ENCODE results near the gene AADACL2. TPM values are rescaled to one million over a fixed set of nuclear protein-coding genes. Genes with fewer than 3 reads are reported as not detected.

AADACL2 gene
- total and polyA plus RNA-seq, 2 experiments from 2014 or later: not detected

DNA sequence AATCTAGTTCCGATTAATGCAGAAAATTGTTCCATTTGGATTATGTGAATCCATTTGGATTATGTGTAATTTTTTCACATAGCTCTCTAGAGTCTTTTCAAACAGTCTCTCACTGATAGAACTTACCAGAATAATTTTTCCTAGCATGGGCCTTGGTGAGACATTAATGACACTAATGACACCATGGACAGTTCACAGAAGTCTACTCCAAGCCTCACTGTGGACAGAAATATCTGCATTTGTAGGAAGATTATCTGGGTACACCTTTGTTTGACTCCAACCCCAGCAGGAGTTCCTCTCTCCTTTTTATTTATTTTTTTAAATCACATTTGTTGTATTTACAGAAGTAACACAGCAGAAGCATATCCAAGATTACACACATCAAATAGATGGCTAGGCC is 27.9 kb downstream of the AADACL2 start:
- no peak for TF ChIP-seq EZH2 (IDR thresholded peaks at IDR 0.05; ENCODE audit: low read depth, unreplicated experiment)
- TF ChIP-seq, protein P1, sequence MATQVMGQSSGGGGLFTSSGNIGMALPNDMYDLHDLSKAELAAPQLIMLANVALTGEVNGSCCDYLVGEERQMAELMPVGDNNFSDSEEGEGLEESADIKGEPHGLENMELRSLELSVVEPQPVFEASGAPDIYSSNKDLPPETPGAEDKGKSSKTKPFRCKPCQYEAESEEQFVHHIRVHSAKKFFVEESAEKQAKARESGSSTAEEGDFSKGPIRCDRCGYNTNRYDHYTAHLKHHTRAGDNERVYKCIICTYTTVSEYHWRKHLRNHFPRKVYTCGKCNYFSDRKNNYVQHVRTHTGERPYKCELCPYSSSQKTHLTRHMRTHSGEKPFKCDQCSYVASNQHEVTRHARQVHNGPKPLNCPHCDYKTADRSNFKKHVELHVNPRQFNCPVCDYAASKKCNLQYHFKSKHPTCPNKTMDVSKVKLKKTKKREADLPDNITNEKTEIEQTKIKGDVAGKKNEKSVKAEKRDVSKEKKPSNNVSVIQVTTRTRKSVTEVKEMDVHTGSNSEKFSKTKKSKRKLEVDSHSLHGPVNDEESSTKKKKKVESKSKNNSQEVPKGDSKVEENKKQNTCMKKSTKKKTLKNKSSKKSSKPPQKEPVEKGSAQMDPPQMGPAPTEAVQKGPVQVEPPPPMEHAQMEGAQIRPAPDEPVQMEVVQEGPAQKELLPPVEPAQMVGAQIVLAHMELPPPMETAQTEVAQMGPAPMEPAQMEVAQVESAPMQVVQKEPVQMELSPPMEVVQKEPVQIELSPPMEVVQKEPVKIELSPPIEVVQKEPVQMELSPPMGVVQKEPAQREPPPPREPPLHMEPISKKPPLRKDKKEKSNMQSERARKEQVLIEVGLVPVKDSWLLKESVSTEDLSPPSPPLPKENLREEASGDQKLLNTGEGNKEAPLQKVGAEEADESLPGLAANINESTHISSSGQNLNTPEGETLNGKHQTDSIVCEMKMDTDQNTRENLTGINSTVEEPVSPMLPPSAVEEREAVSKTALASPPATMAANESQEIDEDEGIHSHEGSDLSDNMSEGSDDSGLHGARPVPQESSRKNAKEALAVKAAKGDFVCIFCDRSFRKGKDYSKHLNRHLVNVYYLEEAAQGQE (IDR thresholded peaks at IDR 0.05; ENCODE audit: unreplicated experiment): no peak
- TF ChIP-seq, protein P2, sequence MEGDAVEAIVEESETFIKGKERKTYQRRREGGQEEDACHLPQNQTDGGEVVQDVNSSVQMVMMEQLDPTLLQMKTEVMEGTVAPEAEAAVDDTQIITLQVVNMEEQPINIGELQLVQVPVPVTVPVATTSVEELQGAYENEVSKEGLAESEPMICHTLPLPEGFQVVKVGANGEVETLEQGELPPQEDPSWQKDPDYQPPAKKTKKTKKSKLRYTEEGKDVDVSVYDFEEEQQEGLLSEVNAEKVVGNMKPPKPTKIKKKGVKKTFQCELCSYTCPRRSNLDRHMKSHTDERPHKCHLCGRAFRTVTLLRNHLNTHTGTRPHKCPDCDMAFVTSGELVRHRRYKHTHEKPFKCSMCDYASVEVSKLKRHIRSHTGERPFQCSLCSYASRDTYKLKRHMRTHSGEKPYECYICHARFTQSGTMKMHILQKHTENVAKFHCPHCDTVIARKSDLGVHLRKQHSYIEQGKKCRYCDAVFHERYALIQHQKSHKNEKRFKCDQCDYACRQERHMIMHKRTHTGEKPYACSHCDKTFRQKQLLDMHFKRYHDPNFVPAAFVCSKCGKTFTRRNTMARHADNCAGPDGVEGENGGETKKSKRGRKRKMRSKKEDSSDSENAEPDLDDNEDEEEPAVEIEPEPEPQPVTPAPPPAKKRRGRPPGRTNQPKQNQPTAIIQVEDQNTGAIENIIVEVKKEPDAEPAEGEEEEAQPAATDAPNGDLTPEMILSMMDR (conservative IDR thresholded peaks at IDR 0.05; ENCODE audit: low read depth in 2 of 2): no peak
- TF ChIP-seq, protein P3, sequence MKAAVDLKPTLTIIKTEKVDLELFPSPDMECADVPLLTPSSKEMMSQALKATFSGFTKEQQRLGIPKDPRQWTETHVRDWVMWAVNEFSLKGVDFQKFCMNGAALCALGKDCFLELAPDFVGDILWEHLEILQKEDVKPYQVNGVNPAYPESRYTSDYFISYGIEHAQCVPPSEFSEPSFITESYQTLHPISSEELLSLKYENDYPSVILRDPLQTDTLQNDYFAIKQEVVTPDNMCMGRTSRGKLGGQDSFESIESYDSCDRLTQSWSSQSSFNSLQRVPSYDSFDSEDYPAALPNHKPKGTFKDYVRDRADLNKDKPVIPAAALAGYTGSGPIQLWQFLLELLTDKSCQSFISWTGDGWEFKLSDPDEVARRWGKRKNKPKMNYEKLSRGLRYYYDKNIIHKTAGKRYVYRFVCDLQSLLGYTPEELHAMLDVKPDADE (IDR thresholded peaks at IDR 0.05): no peak
- TF ChIP-seq ZNF331 (CRISPR knock-in tag; IDR thresholded peaks at IDR 0.05; ENCODE audit: low read depth): no peak
- TF ChIP-seq, protein P4, sequence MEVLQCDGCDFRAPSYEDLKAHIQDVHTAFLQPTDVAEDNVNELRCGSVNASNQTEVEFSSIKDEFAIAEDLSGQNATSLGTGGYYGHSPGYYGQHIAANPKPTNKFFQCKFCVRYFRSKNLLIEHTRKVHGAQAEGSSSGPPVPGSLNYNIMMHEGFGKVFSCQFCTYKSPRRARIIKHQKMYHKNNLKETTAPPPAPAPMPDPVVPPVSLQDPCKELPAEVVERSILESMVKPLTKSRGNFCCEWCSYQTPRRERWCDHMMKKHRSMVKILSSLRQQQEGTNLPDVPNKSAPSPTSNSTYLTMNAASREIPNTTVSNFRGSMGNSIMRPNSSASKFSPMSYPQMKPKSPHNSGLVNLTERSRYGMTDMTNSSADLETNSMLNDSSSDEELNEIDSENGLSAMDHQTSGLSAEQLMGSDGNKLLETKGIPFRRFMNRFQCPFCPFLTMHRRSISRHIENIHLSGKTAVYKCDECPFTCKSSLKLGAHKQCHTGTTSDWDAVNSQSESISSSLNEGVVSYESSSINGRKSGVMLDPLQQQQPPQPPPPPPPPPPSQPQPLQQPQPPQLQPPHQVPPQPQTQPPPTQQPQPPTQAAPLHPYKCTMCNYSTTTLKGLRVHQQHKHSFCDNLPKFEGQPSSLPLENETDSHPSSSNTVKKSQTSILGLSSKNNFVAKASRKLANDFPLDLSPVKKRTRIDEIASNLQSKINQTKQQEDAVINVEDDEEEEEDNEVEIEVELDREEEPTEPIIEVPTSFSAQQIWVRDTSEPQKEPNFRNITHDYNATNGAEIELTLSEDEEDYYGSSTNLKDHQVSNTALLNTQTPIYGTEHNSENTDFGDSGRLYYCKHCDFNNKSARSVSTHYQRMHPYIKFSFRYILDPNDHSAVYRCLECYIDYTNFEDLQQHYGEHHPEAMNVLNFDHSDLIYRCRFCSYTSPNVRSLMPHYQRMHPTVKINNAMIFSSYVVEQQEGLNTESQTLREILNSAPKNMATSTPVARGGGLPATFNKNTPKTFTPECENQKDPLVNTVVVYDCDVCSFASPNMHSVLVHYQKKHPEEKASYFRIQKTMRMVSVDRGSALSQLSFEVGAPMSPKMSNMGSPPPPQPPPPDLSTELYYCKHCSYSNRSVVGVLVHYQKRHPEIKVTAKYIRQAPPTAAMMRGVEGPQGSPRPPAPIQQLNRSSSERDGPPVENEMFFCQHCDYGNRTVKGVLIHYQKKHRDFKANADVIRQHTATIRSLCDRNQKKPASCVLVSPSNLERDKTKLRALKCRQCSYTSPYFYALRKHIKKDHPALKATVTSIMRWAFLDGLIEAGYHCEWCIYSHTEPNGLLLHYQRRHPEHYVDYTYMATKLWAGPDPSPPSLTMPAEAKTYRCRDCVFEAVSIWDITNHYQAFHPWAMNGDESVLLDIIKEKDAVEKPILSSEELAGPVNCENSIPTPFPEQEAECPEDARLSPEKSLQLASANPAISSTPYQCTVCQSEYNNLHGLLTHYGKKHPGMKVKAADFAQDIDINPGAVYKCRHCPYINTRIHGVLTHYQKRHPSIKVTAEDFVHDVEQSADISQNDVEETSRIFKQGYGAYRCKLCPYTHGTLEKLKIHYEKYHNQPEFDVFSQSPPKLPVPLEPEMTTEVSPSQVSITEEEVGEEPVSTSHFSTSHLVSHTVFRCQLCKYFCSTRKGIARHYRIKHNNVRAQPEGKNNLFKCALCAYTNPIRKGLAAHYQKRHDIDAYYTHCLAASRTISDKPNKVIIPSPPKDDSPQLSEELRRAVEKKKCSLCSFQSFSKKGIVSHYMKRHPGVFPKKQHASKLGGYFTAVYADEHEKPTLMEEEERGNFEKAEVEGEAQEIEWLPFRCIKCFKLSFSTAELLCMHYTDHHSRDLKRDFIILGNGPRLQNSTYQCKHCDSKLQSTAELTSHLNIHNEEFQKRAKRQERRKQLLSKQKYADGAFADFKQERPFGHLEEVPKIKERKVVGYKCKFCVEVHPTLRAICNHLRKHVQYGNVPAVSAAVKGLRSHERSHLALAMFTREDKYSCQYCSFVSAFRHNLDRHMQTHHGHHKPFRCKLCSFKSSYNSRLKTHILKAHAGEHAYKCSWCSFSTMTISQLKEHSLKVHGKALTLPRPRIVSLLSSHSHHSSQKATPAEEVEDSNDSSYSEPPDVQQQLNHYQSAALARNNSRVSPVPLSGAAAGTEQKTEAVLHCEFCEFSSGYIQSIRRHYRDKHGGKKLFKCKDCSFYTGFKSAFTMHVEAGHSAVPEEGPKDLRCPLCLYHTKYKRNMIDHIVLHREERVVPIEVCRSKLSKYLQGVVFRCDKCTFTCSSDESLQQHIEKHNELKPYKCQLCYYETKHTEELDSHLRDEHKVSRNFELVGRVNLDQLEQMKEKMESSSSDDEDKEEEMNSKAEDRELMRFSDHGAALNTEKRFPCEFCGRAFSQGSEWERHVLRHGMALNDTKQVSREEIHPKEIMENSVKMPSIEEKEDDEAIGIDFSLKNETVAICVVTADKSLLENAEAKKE (CRISPR knock-in tag; IDR thresholded peaks at IDR 0.05): no peak
- TF ChIP-seq STAT1 (IDR thresholded peaks at IDR 0.05; ENCODE audit: unreplicated experiment): no peak
- no peak for TF ChIP-seq CREB1 (CRISPR knock-in tag; IDR thresholded peaks at IDR 0.05; ENCODE audit: low read depth)
- TF ChIP-seq JUNB (IDR thresholded peaks at IDR 0.05; ENCODE audit: unreplicated experiment): no peak
- no peak for TF ChIP-seq ZNF114 (CRISPR knock-in tag; IDR thresholded peaks at IDR 0.05)
- no peak for TF ChIP-seq NANOG (IDR thresholded peaks at IDR 0.05; ENCODE audit: borderline replicate concordance)
- TF ChIP-seq POLR2AphosphoS5 (IDR thresholded peaks at IDR 0.05; ENCODE audit: low read depth): no peak
- TF ChIP-seq EZH2phosphoT487 (IDR thresholded peaks at IDR 0.05; ENCODE audit: unreplicated experiment): no peak
- Mint-ChIP-seq H3K4me1 (peaks cover 7% of the 10 kb centered on the region; the same call in 1 of the 3 replicates), H3K27me3 (ENCODE audit: insufficient read depth, low read depth, poor library complexity) (no peaks in the 10 kb centered on the region), H3K36me3 (ENCODE audit: low read depth) (no peaks in the 10 kb centered on the region), H3K27ac (no peak overlapping the region), H3K4me3 (no peak overlapping the region), H3K9me3 (no peaks in the 10 kb centered on the region)
- Histone ChIP-seq H3F3A (replicated peaks; ENCODE audit: low read depth) (no peaks in the 10 kb centered on the region), H3K27me3 (ENCODE audit: insufficient read depth) (no peaks in the 10 kb centered on the region), H2AFZ (no peak overlapping the region), H3K27ac (ENCODE audit: low read depth) (no peak overlapping the region), H3K4me3 (no peak overlapping the region), H3K4me1 (ENCODE audit: insufficient read depth) (no peaks in the 10 kb centered on the region), H3K36me3 (ENCODE audit: insufficient read depth) (no peaks in the 10 kb centered on the region), H3K79me2 (replicated peaks; ENCODE audit: insufficient read depth) (no peaks in the 10 kb centered on the region), H4K20me1 (replicated peaks; ENCODE audit: insufficient read depth) (no peaks in the 10 kb centered on the region), H3K9me2 (ENCODE audit: insufficient read depth) (no peaks in the 10 kb centered on the region), H3K4me2 (no peak overlapping the region)
- DNase-seq (ENCODE audit: low spot score) (no peak), ATAC-seq (no peak)
